ENCODE data around the gene SSBP3. TPM values are rescaled to one million over a fixed set of nuclear protein-coding genes. Genes with fewer than 3 reads are reported as not detected.
A peak's percentile ranks its signal among the peaks of the same experiment; 100 is the strongest.

The SSBP3 gene
- polyA plus RNA-seq, 1 of the 3 experiments (the other 2 are of a cell fraction), result 26.2 TPM

GRCh38 chr1:54403405-54403804 is 2.8 kb downstream of the SSBP3 start:
- peak overlapping the region; percentile 64; the same call in 1 of the 2 replicates for H3K9ac ChIP-seq
- H4K20me1 ChIP-seq (ENCODE audit: insufficient read depth), result peaks cover 5% of the 10 kb centered on the region; the same call in 1 of the 2 replicates
- POLR2A ChIA-PET, result interaction anchor here (1.2 to 1.3 kb wide), 2 partner anchors 10 to 78 kb away, joined by 3 to 4 read pairs; no protein-coding TSS in a partner anchor
- DNase-seq, result no peak
- peak overlapping the region; percentile 98 for H3K4me2 ChIP-seq
- peaks cover 32% of the 10 kb centered on the region for H3K79me2 ChIP-seq (ENCODE audit: insufficient read depth)
- no peaks in the 10 kb centered on the region for H3K27me3 ChIP-seq (ENCODE audit: insufficient read depth)
- H3K9me2 ChIP-seq, result no peaks in the 10 kb centered on the region
- peak overlapping the region in 1 of 2 experiments; percentile 39; a peak in 1 of 4 replicates for H3K27ac ChIP-seq (ENCODE audit: low read depth in 2 of 2, low read length in 1 of 2)
- H3K4me3 ChIP-seq (ENCODE audit: low read depth in 2 of 2, low read length in 1 of 2), result peak overlapping the region; percentile 72 to 84; a peak in 3 of 4 replicates
- CTCF ChIA-PET, result interaction anchor here (0.9 to 2.7 kb wide), 7 partner anchors 19 to 105 kb away, joined by 3 to 13 read pairs (median 5); no protein-coding TSS in a partner anchor
- peaks cover 19% of the 10 kb centered on the region for H3F3A ChIP-seq (replicated peaks; ENCODE audit: insufficient read depth)
- 70% methylated on average over 9 of the region's 9 CpGs for WGBS (ENCODE audit: low lambda C conversion rate)
- H2AFZ ChIP-seq (ENCODE audit: low read depth), result peak overlapping the region; percentile 21; the same call in 1 of the 2 replicates
- H3K4me1 ChIP-seq (ENCODE audit: control insufficient read depth in 1 of 2, insufficient read depth in 2 of 2, low read depth in 1 of 2, low read length in 1 of 2), result peaks cover 16 to 34% of the 10 kb centered on the region in 2 experiments
- peaks cover 33 to 44% of the 10 kb centered on the region in 2 experiments for H3K36me3 ChIP-seq (replicated peaks in 1 of 2; ENCODE audit: control insufficient read depth in 1 of 2, insufficient read depth in 2 of 2, low read length in 1 of 2)
- TF ChIP-seq SIN3A (IDR thresholded peaks at IDR 0.05; ENCODE audit: borderline replicate concordance, low read depth, low read length) (no peak), TAF1 (IDR thresholded peaks at IDR 0.05; ENCODE audit: borderline replicate concordance, low read depth, low read length) (no peak), JUND (IDR thresholded peaks at IDR 0.05) (no peak), EZH2phosphoT487 (IDR thresholded peaks at IDR 0.05; ENCODE audit: borderline replicate concordance, low read depth) (no peak), RCOR1 (IDR thresholded peaks at IDR 0.05; ENCODE audit: low read length) (no peak), PBX3 (IDR thresholded peaks at IDR 0.05) (no peak)
- no peaks in the 10 kb centered on the region for H3K9me3 ChIP-seq

- H3K27me3 ChIP-seq (ENCODE audit: insufficient read depth), result no peaks in the 10 kb centered on the region
- no peak overlapping the region for H3K27ac ChIP-seq (ENCODE audit: low read depth in 2 of 2, low read length in 1 of 2)
- H3K4me1 ChIP-seq (ENCODE audit: control insufficient read depth in 1 of 2, insufficient read depth in 2 of 2, low read depth in 1 of 2, low read length in 1 of 2), result peaks cover 14 to 34% of the 10 kb centered on the region in 2 experiments
- H4K20me1 ChIP-seq (ENCODE audit: insufficient read depth), result peaks cover 5% of the 10 kb centered on the region; the same call in 1 of the 2 replicates
- H3K36me3 ChIP-seq (replicated peaks in 1 of 2; ENCODE audit: control insufficient read depth in 1 of 2, insufficient read depth in 2 of 2, low read length in 1 of 2), result peaks cover 37 to 50% of the 10 kb centered on the region in 2 experiments
- H3K4me2 ChIP-seq, result peak overlapping the region; percentile 98; the same call in 1 of the 2 replicates
- H3K4me3 ChIP-seq (ENCODE audit: low read depth in 2 of 2, low read length in 1 of 2), result no peak overlapping the region
- no peaks in the 10 kb centered on the region for H3K9me3 ChIP-seq
- H2AFZ ChIP-seq (ENCODE audit: low read depth), result no peak overlapping the region
- peaks cover 14% of the 10 kb centered on the region for H3F3A ChIP-seq (replicated peaks; ENCODE audit: insufficient read depth)
- no peaks in the 10 kb centered on the region for H3K9me2 ChIP-seq
- POLR2A ChIA-PET, result interaction anchor here (1.2 kb wide), 1 partner anchor 9 kb away, joined by 3 read pairs; no protein-coding TSS in a partner anchor
- 92% methylated on average over 7 of the region's 7 CpGs for WGBS (ENCODE audit: low lambda C conversion rate)
- DNase-seq, result no peak
- peaks cover 32% of the 10 kb centered on the region for H3K79me2 ChIP-seq (ENCODE audit: insufficient read depth)
- H3K9ac ChIP-seq, result no peak overlapping the region
- TF ChIP-seq MXI1 (IDR thresholded peaks at IDR 0.05; ENCODE audit: low read depth, low read length) (no peak), TAF1 (IDR thresholded peaks at IDR 0.05; ENCODE audit: borderline replicate concordance, low read depth, low read length) (no peak), POLR2AphosphoS5 (IDR thresholded peaks at IDR 0.05; ENCODE audit: low read depth, low read length) (no peak), REST (IDR thresholded peaks at IDR 0.05; ENCODE audit: low read depth, low read length) (no peak)
- CTCF ChIA-PET, result interaction anchor here (1.3 to 2.7 kb wide), 4 partner anchors 18 to 232 kb away, joined by 4 to 13 read pairs (median 7); no protein-coding TSS in a partner anchor
Observed at GRCh38 chr1:54402896-54403295, 3.3 kb downstream of the SSBP3 start.
